Forelimb muscle (tissue), 1 donor: ENCODE measurements around the gene PAX6. TPM values are rescaled to one million over a fixed set of nuclear protein-coding genes. Genes with fewer than 3 reads are reported as not detected.
"Not testable (repeated sequence)": the region's sequence is repeated elsewhere in the genome, so short reads cannot be mapped to it uniquely, and the experiment has no call there.

Experiments
- DNase-seq: peaks from one replicate; pipeline ENCODE4 v3.0.0-alpha.2; 2013; ENCODE audit warnings: low read depth
- polyA plus RNA-seq: library from polyadenylated mRNA; unstranded; fragments of 120-200 nt; gene quantifications from one replicate; pipeline ENCODE4 v1.2.1, GENCODE V29; 2013; ENCODE audit not compliant: insufficient read length

Gene PAX6
- polyA plus RNA-seq, 1 donor: 0.85 TPM

GRCh38 chr11:31768749-31769640 lies 42.1 kb downstream of the PAX6 start:
- DNase-seq: no peak

GRCh38 chr11:31767685-31768084 lies 43.4 kb downstream of the PAX6 start:
- DNase-seq: no peak

- DNase-seq: no peak
These were observed 44.1 kb downstream of the PAX6 start for GRCh38 chr11:31767066-31767465.

GRCh38 chr11:31764766-31765165 lies 46.4 kb downstream of the PAX6 start:
- DNase-seq: no peak

GRCh38 chr11:31764261-31764660 lies 46.9 kb downstream of the PAX6 start:
- DNase-seq: no peak

- DNase-seq: no peak
These were observed 47.8 kb downstream of the PAX6 start for GRCh38 chr11:31763296-31763695.

- DNase-seq: no peak
These were observed 49.5 kb downstream of the PAX6 start for GRCh38 chr11:31761636-31762035.

- DNase-seq: no peak
These were observed 53.8 kb downstream of the PAX6 start for GRCh38 chr11:31757260-31757835.

- no peak for DNase-seq
These were observed 63.5 kb downstream of the PAX6 start for GRCh38 chr11:31747581-31747980.

- not testable (repeated sequence) for DNase-seq
These were observed 70.3 kb downstream of the PAX6 start for GRCh38 chr11:31740731-31741368.

- DNase-seq: no peak
These were observed 71.0 kb downstream of the PAX6 start for GRCh38 chr11:31740131-31740530.
